K562 (cell line): Measurements from ENCODE around the gene NUP85. TPM values are rescaled to one million over a fixed set of nuclear protein-coding genes. Genes with fewer than 3 reads are reported as not detected.

ENCODE experiments used
- BRD4 ChIP-seq: fragments of 200-600 bp; sonication (generic); IDR thresholded peaks from 2 replicates; pipeline ENCODE4 v1.6.1; 2017; ENCODE audit warnings: inconsistent platforms
- HDGF ChIP-seq: fragments of 450-650 bp; IDR thresholded peaks from 2 replicates; pipeline ENCODE4 v1.6.1; 2016
- KAT2B ChIP-seq: IDR thresholded peaks from one replicate; pipeline ENCODE4 v1.6.1; 2012; ENCODE audit warnings: low read depth, mild to moderate bottlenecking, control low read depth, inconsistent platforms, low read length, moderate library complexity
- NCOA4 ChIP-seq: fragments of 450-650 bp; IDR thresholded peaks from 2 replicates; pipeline ENCODE4 v1.6.1; 2018; ENCODE audit warnings: mild to moderate bottlenecking; ENCODE audit not compliant: partially characterized antibody
- RAD21 ChIP-seq, 2 experiments: fragments of 250-450 bp in 1 of 2; fragments of 450-650 bp in 1 of 2; sonication (Bioruptor Pico) in 1 of 2; formaldehyde crosslinking in 1 of 2; IDR thresholded peaks in 1 of 2; conservative IDR thresholded peaks in 1 of 2; 2 replicates each; pipeline versions ENCODE4 v1.4.0 to v1.8.0; 2020 to 2022; ENCODE audit warnings: mild to moderate bottlenecking in 2 of 2, moderate library complexity in 1 of 2
- RBM39 ChIP-seq: fragments of 200-400 bp; formaldehyde crosslinking; optimal IDR thresholded peaks from 2 replicates; pipeline ENCODE3; 2018; ENCODE audit warnings: low read depth, low read length
- TAF7 ChIP-seq: fragments of 450-650 bp; IDR thresholded peaks from 2 replicates; pipeline ENCODE4 v1.6.1; 2016; ENCODE audit warnings: missing genetic modification characterization, missing compliant biosample characterization
- ZNF212 ChIP-seq: fragments of 450-650 bp; formaldehyde crosslinking; IDR thresholded peaks from 2 replicates; pipeline ENCODE4 v1.4.0; 2020; ENCODE audit warnings: mild to moderate bottlenecking
- ZNF780A ChIP-seq: fragments of 250-450 bp; sonication (Bioruptor Pico); IDR thresholded peaks from 2 replicates; pipeline ENCODE4 v1.5.0; 2021; ENCODE audit warnings: mild to moderate bottlenecking
- polyA plus RNA-seq, 8 experiments: library from polyadenylated mRNA; depleted of rRNA in 4 of 8; stranded (reverse) in 5 of 8; unstranded in 3 of 8; fragments of >200 nt; fragmentation: Nextera tagmentation in 2 of 8; fragmentation: Illumina TruSeq in 1 of 8; extraction: Ambion mirVana in 2 of 8; extraction: Trizol in 1 of 8; gene quantifications; 2 replicates each; pipeline versions ENCODE4 v1.2.1 to v1.2.3, GENCODE V29; 2011 to 2014; ENCODE audit warnings: inconsistent platforms in 1 of 8, missing spikeins in 1 of 8
- total RNA-seq, 7 experiments: library from RNA; depleted of rRNA in 6 of 7; stranded (reverse); fragments of >200 nt in 6 of 7; fragmentation: Illumina TruSeq in 2 of 7; extraction: Trizol in 2 of 7; gene quantifications; 2 replicates each; pipeline versions ENCODE4 v1.2.1 to v1.2.3, GENCODE V29; 2011 to 2021; ENCODE audit warnings: low replicate concordance in 1 of 7
- TF ChIP-seq, protein P1 (sequence below): fragments of 450-650 bp; IDR thresholded peaks from 2 replicates; pipeline ENCODE4 v1.6.1; 2016; ENCODE audit warnings: mild to moderate bottlenecking, moderate library complexity
- TF ChIP-seq, protein P2 (sequence below): sonication (generic); formaldehyde crosslinking; IDR thresholded peaks from 2 replicates; pipeline ENCODE4 v1.9.0; 2022; ENCODE audit warnings: mild to moderate bottlenecking, missing genetic modification reagents
- TF ChIP-seq, protein P3 (sequence below), 2 experiments: IDR thresholded peaks in 1 of 2; conservative IDR thresholded peaks in 1 of 2; 2 replicates each; pipeline ENCODE4 v1.6.1; 2016; ENCODE audit warnings: low read depth in 2 of 2, mild to moderate bottlenecking in 1 of 2, missing compliant biosample characterization in 1 of 2, missing genetic modification characterization in 1 of 2, moderate library complexity in 1 of 2

The NUP85 gene
- total and polyA plus RNA-seq, 9 of the 15 experiments (the other 6 are each of a cell fraction or from before 2014, with no cell fraction given) = 50.2 to 177 (median 110) TPM

DNA sequence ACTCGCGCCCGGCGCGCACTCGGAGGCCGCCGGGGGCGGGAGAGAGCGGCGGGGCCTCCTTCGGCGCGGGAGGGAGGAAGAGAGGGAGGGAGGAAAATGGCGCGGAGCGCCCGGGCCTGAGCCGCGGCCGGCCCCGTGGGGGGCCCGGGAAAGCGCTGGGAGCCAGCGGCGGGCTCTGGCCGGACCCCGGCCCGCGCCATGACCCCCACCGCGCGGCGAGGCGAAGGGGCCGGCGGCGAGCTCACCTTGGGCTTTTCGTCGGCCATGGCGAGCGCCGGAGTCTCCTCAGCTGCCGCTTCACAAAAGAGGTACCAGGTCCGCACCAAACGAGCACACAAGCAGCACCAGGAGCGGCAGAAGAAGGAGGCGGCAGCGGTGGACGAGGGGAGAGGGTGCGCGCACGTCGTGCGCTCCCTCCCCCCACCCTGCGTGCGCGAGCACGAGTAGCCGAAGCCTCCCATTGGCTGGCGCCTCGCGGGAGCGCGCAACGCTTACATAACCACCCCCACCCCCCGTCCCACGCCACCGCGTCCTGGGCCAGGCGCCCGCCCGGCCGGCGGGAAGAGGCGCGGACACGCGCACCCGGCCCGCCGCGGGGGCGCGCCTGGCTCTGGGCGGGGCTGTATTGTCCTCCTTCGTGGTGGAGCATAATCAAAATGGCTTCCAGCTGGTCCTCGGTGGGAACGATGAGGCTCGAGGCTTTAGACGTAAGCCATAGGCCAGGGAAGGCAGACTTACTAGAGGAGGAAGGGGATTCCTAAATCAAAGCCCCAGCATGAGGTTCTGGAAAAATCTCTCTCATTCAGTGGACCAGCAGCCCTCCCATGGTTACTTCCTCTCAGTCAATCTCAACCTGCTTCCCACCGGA, 22.7 kb upstream of the NUP85 start, which contains the start of gene SUMO2 (continued):
- TF ChIP-seq, protein P1, sequence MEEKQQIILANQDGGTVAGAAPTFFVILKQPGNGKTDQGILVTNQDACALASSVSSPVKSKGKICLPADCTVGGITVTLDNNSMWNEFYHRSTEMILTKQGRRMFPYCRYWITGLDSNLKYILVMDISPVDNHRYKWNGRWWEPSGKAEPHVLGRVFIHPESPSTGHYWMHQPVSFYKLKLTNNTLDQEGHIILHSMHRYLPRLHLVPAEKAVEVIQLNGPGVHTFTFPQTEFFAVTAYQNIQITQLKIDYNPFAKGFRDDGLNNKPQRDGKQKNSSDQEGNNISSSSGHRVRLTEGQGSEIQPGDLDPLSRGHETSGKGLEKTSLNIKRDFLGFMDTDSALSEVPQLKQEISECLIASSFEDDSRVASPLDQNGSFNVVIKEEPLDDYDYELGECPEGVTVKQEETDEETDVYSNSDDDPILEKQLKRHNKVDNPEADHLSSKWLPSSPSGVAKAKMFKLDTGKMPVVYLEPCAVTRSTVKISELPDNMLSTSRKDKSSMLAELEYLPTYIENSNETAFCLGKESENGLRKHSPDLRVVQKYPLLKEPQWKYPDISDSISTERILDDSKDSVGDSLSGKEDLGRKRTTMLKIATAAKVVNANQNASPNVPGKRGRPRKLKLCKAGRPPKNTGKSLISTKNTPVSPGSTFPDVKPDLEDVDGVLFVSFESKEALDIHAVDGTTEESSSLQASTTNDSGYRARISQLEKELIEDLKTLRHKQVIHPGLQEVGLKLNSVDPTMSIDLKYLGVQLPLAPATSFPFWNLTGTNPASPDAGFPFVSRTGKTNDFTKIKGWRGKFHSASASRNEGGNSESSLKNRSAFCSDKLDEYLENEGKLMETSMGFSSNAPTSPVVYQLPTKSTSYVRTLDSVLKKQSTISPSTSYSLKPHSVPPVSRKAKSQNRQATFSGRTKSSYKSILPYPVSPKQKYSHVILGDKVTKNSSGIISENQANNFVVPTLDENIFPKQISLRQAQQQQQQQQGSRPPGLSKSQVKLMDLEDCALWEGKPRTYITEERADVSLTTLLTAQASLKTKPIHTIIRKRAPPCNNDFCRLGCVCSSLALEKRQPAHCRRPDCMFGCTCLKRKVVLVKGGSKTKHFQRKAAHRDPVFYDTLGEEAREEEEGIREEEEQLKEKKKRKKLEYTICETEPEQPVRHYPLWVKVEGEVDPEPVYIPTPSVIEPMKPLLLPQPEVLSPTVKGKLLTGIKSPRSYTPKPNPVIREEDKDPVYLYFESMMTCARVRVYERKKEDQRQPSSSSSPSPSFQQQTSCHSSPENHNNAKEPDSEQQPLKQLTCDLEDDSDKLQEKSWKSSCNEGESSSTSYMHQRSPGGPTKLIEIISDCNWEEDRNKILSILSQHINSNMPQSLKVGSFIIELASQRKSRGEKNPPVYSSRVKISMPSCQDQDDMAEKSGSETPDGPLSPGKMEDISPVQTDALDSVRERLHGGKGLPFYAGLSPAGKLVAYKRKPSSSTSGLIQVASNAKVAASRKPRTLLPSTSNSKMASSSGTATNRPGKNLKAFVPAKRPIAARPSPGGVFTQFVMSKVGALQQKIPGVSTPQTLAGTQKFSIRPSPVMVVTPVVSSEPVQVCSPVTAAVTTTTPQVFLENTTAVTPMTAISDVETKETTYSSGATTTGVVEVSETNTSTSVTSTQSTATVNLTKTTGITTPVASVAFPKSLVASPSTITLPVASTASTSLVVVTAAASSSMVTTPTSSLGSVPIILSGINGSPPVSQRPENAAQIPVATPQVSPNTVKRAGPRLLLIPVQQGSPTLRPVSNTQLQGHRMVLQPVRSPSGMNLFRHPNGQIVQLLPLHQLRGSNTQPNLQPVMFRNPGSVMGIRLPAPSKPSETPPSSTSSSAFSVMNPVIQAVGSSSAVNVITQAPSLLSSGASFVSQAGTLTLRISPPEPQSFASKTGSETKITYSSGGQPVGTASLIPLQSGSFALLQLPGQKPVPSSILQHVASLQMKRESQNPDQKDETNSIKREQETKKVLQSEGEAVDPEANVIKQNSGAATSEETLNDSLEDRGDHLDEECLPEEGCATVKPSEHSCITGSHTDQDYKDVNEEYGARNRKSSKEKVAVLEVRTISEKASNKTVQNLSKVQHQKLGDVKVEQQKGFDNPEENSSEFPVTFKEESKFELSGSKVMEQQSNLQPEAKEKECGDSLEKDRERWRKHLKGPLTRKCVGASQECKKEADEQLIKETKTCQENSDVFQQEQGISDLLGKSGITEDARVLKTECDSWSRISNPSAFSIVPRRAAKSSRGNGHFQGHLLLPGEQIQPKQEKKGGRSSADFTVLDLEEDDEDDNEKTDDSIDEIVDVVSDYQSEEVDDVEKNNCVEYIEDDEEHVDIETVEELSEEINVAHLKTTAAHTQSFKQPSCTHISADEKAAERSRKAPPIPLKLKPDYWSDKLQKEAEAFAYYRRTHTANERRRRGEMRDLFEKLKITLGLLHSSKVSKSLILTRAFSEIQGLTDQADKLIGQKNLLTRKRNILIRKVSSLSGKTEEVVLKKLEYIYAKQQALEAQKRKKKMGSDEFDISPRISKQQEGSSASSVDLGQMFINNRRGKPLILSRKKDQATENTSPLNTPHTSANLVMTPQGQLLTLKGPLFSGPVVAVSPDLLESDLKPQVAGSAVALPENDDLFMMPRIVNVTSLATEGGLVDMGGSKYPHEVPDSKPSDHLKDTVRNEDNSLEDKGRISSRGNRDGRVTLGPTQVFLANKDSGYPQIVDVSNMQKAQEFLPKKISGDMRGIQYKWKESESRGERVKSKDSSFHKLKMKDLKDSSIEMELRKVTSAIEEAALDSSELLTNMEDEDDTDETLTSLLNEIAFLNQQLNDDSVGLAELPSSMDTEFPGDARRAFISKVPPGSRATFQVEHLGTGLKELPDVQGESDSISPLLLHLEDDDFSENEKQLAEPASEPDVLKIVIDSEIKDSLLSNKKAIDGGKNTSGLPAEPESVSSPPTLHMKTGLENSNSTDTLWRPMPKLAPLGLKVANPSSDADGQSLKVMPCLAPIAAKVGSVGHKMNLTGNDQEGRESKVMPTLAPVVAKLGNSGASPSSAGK = no peak
- TF ChIP-seq RAD21 (CRISPR knock-in tag; conservative IDR thresholded peaks at IDR 0.05 in 1 of 2, IDR thresholded peaks at IDR 0.05 in 1 of 2) (no peak; a peak in 1 of 4 replicates), ZNF212 (no peak), NCOA4 (no peak), HDGF (no peak), KAT2B (no peak), BRD4 (no peak), ZNF780A (CRISPR knock-in tag) (no peak), RBM39 (no peak), TAF7 (tag) (peak; percentile 89)
- TF ChIP-seq, protein P2, sequence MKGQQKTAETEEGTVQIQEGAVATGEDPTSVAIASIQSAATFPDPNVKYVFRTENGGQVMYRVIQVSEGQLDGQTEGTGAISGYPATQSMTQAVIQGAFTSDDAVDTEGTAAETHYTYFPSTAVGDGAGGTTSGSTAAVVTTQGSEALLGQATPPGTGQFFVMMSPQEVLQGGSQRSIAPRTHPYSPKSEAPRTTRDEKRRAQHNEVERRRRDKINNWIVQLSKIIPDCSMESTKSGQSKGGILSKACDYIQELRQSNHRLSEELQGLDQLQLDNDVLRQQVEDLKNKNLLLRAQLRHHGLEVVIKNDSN = no peak
- TF ChIP-seq, protein P3, sequence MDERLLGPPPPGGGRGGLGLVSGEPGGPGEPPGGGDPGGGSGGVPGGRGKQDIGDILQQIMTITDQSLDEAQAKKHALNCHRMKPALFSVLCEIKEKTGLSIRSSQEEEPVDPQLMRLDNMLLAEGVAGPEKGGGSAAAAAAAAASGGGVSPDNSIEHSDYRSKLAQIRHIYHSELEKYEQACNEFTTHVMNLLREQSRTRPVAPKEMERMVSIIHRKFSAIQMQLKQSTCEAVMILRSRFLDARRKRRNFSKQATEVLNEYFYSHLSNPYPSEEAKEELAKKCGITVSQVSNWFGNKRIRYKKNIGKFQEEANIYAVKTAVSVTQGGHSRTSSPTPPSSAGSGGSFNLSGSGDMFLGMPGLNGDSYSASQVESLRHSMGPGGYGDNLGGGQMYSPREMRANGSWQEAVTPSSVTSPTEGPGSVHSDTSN (CRISPR knock-in tag; IDR thresholded peaks at IDR 0.05; ENCODE audit: low read depth) = no peak
- TF ChIP-seq, protein P3 (tag; conservative IDR thresholded peaks at IDR 0.05; ENCODE audit: low read depth) = peak; percentile 30; the same call in 1 of the 2 replicates
